ENCODE data around the gene AOX1. TPM values are rescaled to one million over a fixed set of nuclear protein-coding genes. Genes with fewer than 3 reads are reported as not detected.

Gene AOX1
- total RNA-seq, 2 experiments from 2014 or later: not detected

DNA sequence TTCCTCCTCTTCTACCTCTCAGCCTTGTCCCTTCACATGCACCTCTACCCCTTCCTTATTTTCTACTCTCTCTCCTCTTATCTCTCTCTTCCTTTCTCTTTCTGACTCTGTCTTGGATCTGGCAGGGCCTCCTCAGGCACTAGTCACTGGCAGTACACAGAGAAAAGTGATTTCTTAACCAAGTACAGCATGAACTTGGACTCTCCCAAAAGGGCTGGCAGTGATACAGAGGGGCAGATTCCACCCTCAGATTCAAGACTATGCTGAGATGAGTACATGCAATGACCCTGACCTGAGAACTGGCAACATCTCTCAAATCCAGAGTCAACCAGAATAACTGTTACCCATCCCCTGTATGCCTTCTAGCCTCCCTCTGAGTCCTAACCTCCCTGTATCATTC is 4.3 kb downstream of the AOX1 start:
- H3K9me3 Mint-ChIP-seq: no peaks in the 10 kb centered on the region
- peaks cover 9% of the 10 kb centered on the region for H3K4me1 Mint-ChIP-seq (ENCODE audit: low read depth)
- CTCF ChIA-PET: no interaction called here
- TF ChIP-seq, protein P1, sequence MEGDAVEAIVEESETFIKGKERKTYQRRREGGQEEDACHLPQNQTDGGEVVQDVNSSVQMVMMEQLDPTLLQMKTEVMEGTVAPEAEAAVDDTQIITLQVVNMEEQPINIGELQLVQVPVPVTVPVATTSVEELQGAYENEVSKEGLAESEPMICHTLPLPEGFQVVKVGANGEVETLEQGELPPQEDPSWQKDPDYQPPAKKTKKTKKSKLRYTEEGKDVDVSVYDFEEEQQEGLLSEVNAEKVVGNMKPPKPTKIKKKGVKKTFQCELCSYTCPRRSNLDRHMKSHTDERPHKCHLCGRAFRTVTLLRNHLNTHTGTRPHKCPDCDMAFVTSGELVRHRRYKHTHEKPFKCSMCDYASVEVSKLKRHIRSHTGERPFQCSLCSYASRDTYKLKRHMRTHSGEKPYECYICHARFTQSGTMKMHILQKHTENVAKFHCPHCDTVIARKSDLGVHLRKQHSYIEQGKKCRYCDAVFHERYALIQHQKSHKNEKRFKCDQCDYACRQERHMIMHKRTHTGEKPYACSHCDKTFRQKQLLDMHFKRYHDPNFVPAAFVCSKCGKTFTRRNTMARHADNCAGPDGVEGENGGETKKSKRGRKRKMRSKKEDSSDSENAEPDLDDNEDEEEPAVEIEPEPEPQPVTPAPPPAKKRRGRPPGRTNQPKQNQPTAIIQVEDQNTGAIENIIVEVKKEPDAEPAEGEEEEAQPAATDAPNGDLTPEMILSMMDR (IDR thresholded peaks at IDR 0.05): no peak
- H3K4me3 Mint-ChIP-seq: no peak overlapping the region
- no peak overlapping the region for H3K27ac ChIP-seq (ENCODE audit: low read depth in 1 of 2, low read length in 2 of 2)
- H3K27me3 ChIP-seq (ENCODE audit: control insufficient read depth in 1 of 2, insufficient read depth in 2 of 2, low read length in 2 of 2): peaks cover 0 to 10% of the 10 kb centered on the region in 2 experiments
- H3K27ac Mint-ChIP-seq: no peak overlapping the region
- POLR2A ChIA-PET: no interaction called here
- no peak overlapping the region for H3K4me3 ChIP-seq (ENCODE audit: low read length)
- ATAC-seq (ENCODE audit: poor library complexity) (no peak), DNase-seq (no peak)
- no peaks in the 10 kb centered on the region for H3K36me3 ChIP-seq (ENCODE audit: insufficient read depth, low read length)
- peaks cover 11% of the 10 kb centered on the region for H3K4me1 ChIP-seq (ENCODE audit: insufficient read depth, low read length)
- H3K27me3 Mint-ChIP-seq: peaks cover 18% of the 10 kb centered on the region
- H3K36me3 Mint-ChIP-seq (ENCODE audit: low read depth): no peaks in the 10 kb centered on the region
- no peaks in the 10 kb centered on the region for H3K9me3 ChIP-seq (ENCODE audit: control insufficient read depth in 1 of 2, insufficient read depth in 1 of 2, low read length in 2 of 2)
- intact Hi-C loops (cut with DNase I, micrococcal nuclease): no loop called here

DNA sequence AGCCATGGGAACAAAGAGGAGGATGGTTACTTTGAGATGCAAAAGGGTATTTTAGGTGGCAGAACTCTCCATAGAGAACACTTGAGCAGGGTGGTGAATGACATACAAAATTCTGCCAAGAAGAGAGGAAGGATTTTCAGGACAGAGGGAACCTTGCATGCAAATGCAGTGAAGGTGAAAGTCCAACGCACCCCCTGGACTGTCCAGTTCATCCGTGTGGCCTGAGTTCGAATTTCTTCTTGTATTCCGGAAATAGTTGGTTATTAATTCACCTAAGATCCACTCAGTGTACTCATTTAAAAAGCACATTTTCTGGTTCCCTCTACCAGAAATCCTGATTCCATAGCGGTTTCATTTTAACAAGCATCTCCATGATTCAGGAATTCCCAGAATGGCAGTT is 5.5 kb downstream of the AOX1 start:
- ChIA-PET CTCF (no interaction called here), POLR2A (no interaction called here)
- TF ChIP-seq, protein P1 (IDR thresholded peaks at IDR 0.05): no peak
- no peaks in the 10 kb centered on the region for H3K9me3 Mint-ChIP-seq
- Histone ChIP-seq H3K27ac (ENCODE audit: low read depth in 1 of 2, low read length in 2 of 2) (no peak overlapping the region), H3K4me3 (ENCODE audit: low read length) (no peak overlapping the region), H3K36me3 (ENCODE audit: insufficient read depth, low read length) (no peaks in the 10 kb centered on the region), H3K4me1 (ENCODE audit: insufficient read depth, low read length) (peaks cover 1% of the 10 kb centered on the region), H3K9me3 (ENCODE audit: control insufficient read depth in 1 of 2, insufficient read depth in 1 of 2, low read length in 2 of 2) (no peaks in the 10 kb centered on the region), H3K27me3 (ENCODE audit: control insufficient read depth in 1 of 2, insufficient read depth in 2 of 2, low read length in 2 of 2) (peaks cover 0 to 10% of the 10 kb centered on the region in 2 experiments)
- no peak for DNase-seq
- H3K4me3 Mint-ChIP-seq: no peak overlapping the region
- H3K4me1 Mint-ChIP-seq (ENCODE audit: low read depth): peaks cover 2% of the 10 kb centered on the region
- ATAC-seq (ENCODE audit: poor library complexity): no peak
- no peaks in the 10 kb centered on the region for H3K36me3 Mint-ChIP-seq (ENCODE audit: low read depth)
- peaks cover 27% of the 10 kb centered on the region for H3K27me3 Mint-ChIP-seq
- intact Hi-C loops (cut with DNase I, micrococcal nuclease): no loop called here
- no peak overlapping the region for H3K27ac Mint-ChIP-seq

DNA sequence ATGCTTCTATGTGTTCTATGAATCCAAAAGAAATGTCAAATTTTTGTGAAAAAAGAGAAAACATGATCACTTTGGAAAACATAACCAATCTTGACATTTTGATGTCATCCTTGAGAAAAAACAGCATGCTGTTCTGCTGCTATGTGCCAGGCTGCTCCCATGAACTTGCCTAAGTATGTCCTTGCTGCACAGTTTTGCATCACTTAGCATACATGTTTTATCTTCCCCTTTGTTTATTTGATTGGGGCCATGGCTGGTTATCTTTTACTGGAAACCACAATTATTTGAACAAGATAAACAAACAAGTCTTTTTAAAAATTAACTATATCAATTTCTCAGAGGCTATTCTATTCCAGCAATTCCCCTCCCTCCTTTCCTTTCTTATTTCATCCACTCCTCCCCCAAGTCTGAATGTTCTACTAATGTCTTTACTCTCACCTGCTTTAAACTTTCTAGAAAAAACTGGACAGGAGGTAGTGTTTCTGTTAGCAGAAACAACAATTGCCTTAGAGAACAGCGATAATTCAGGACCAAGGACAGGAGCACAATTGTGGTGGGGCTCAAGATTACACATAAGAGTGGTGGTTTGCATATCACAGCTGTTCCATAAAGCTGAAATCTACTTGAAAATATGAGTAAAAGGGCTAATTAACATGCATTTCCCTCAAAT is 6.7 kb downstream of the AOX1 start:
- H3K27me3 ChIP-seq (ENCODE audit: control insufficient read depth in 1 of 2, insufficient read depth in 2 of 2, low read length in 2 of 2): peaks cover 0 to 10% of the 10 kb centered on the region in 2 experiments
- H3K4me3 ChIP-seq (ENCODE audit: low read length): no peak overlapping the region
- H3K27ac Mint-ChIP-seq: no peak overlapping the region
- no peak for ATAC-seq (ENCODE audit: poor library complexity)
- no peak for DNase-seq
- intact Hi-C loops (cut with DNase I, micrococcal nuclease): no loop called here
- H3K27me3 Mint-ChIP-seq: peaks cover 37% of the 10 kb centered on the region
- H3K4me1 Mint-ChIP-seq (ENCODE audit: low read depth): no peaks in the 10 kb centered on the region
- H3K27ac ChIP-seq (ENCODE audit: low read depth in 1 of 2, low read length in 2 of 2): no peak overlapping the region
- no peaks in the 10 kb centered on the region for H3K4me1 ChIP-seq (ENCODE audit: insufficient read depth, low read length)
- no peak overlapping the region for H3K4me3 Mint-ChIP-seq
- H3K36me3 Mint-ChIP-seq (ENCODE audit: low read depth): no peaks in the 10 kb centered on the region
- H3K9me3 Mint-ChIP-seq: no peaks in the 10 kb centered on the region
- ChIA-PET POLR2A (no interaction called here), CTCF (no interaction called here)
- TF ChIP-seq, protein P1 (IDR thresholded peaks at IDR 0.05): no peak
- no peaks in the 10 kb centered on the region for H3K36me3 ChIP-seq (ENCODE audit: insufficient read depth, low read length)
- no peaks in the 10 kb centered on the region for H3K9me3 ChIP-seq (ENCODE audit: control insufficient read depth in 1 of 2, insufficient read depth in 1 of 2, low read length in 2 of 2)

Measured in CD4-positive, alpha-beta T cell (primary cell).